ENCODE data around the gene TFF3. TPM values are rescaled to one million over a fixed set of nuclear protein-coding genes. Genes with fewer than 3 reads are reported as not detected.

Gene TFF3
- total and polyA plus RNA-seq, 2 donors: 5.1 to 13.6 TPM

GRCh38 chr21:42282715-42283114, 32.5 kb downstream of the TFF3 start:
- Histone ChIP-seq H3K36me3 (ENCODE audit: control insufficient read depth in 2 of 2, insufficient read depth in 2 of 2, low read length in 1 of 2) (peaks cover 53 to 93% of the 10 kb centered on the region in 2 donors), H3K9me3 (ENCODE audit: control insufficient read depth in 2 of 2, insufficient read depth in 1 of 2, low read length in 1 of 2) (no peaks in the 10 kb centered on the region), H3K27me3 (ENCODE audit: control insufficient read depth in 2 of 2, insufficient read depth in 1 of 2, low read length in 1 of 2) (no peaks in the 10 kb centered on the region), H3K27ac (ENCODE audit: low read depth in 1 of 2, low read length in 1 of 2) (no peak overlapping the region), H3K4me1 (ENCODE audit: control insufficient read depth in 2 of 2, insufficient read depth in 2 of 2, low read length in 2 of 2) (no peaks in the 10 kb centered on the region), H3K4me3 (ENCODE audit: low read length in 2 of 2) (no peak overlapping the region)
- 93% methylated on average over 12 of the region's 12 CpGs for WGBS
- no peak for DNase-seq (ENCODE audit: low read depth in 6 of 9, low spot score in 9 of 9)

GRCh38 chr21:42282021-42282420, 33.2 kb downstream of the TFF3 start:
- no peaks in the 10 kb centered on the region for H3K27me3 ChIP-seq (ENCODE audit: control insufficient read depth in 2 of 2, insufficient read depth in 1 of 2, low read length in 1 of 2)
- no peak overlapping the region for H3K4me3 ChIP-seq (ENCODE audit: low read length in 2 of 2)
- no peaks in the 10 kb centered on the region for H3K9me3 ChIP-seq (ENCODE audit: control insufficient read depth in 2 of 2, insufficient read depth in 1 of 2, low read length in 1 of 2)
- H3K27ac ChIP-seq (ENCODE audit: low read depth in 1 of 2, low read length in 1 of 2): no peak overlapping the region
- no peak for DNase-seq (ENCODE audit: low read depth in 6 of 9, low spot score in 9 of 9)
- 99% methylated on average over 18 of the region's 18 CpGs for WGBS
- H3K36me3 ChIP-seq (ENCODE audit: control insufficient read depth in 2 of 2, insufficient read depth in 2 of 2, low read length in 1 of 2): peaks cover 53 to 90% of the 10 kb centered on the region in 2 donors
- no peaks in the 10 kb centered on the region for H3K4me1 ChIP-seq (ENCODE audit: control insufficient read depth in 2 of 2, insufficient read depth in 2 of 2, low read length in 2 of 2)

DNA sequence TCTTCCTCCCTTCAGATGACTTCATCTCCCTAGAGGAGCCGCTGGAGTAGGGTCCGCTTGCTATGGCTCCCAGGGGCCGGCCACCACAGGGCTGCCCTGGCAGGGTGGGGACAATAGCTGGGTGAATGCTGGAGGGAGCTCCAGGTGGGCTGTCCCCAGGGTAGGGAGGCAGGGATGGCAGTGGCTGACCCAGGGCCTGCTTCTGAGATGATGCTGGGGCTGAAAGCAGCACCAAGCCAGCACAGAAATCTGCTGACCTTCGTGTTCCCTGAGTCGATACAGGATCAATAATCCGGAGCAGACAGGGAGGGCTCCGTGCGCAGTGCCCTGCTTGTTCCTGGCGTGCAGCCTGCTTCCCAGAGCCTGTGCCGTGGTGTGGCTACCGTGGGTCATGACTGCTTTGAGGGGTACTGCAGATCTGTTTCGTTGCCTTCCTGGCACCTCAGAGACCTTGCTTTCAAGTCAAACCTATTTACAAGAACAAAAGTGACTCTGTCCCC, 34.0 kb downstream of the TFF3 start:
- WGBS: 94% methylated on average over 12 of the region's 12 CpGs
- no peak overlapping the region for H3K4me3 ChIP-seq (ENCODE audit: low read length in 2 of 2)
- H3K36me3 ChIP-seq (ENCODE audit: control insufficient read depth in 2 of 2, insufficient read depth in 2 of 2, low read length in 1 of 2): peaks cover 58 to 90% of the 10 kb centered on the region in 2 donors
- no peak overlapping the region for H3K27ac ChIP-seq (ENCODE audit: low read depth in 1 of 2, low read length in 1 of 2)
- H3K9me3 ChIP-seq (ENCODE audit: control insufficient read depth in 2 of 2, insufficient read depth in 1 of 2, low read length in 1 of 2): no peaks in the 10 kb centered on the region
- H3K4me1 ChIP-seq (ENCODE audit: control insufficient read depth in 2 of 2, insufficient read depth in 2 of 2, low read length in 2 of 2): no peaks in the 10 kb centered on the region
- no peak for DNase-seq (ENCODE audit: low read depth in 6 of 9, low spot score in 9 of 9)
- H3K27me3 ChIP-seq (ENCODE audit: control insufficient read depth in 2 of 2, insufficient read depth in 1 of 2, low read length in 1 of 2): no peaks in the 10 kb centered on the region

DNA sequence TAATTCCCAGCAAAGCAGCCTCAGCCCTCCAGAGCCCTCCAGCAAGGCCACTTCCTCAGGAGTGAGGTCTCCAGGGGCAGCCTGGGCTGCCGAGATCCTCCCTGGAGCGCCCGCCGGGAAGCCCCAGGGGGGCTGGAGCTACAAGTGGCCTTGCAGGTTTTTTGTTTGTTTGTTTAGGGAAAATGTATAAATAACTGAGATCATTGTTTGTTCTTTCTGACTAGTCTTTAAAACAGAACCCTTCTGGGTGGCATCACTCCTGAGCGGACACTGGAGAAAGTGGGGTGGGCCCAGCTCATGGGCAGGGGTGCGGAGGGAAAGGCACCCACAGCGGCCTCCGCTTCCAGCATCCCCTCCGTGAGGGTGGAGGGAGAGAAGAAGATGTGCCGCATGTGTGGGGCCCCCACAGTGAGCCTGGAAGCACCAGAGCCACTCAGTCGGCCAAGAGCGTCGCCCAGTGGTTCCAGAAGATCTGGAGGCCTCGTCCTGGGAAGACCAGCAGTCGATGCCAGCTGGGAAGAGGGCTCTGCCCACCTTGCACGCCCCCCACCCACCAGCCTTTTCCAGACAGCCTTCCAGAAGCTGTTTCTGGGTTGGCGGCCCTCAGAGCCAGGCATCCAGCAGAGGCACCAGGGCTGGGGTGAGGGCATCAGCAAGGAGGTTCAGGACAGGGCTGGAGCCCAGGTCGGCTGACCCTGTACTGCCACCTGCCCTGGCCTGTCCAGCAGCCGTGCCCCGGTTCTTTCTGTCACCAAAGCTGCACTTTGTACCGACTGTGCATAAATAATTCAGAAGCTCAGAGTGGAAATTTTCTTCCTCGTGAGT, 34.6 kb downstream of the TFF3 start:
- H3K27ac ChIP-seq (ENCODE audit: low read depth in 1 of 2, low read length in 1 of 2): no peak overlapping the region
- WGBS: 94% methylated on average over 22 of the region's 22 CpGs
- H3K36me3 ChIP-seq (ENCODE audit: control insufficient read depth in 2 of 2, insufficient read depth in 2 of 2, low read length in 1 of 2): peaks cover 54 to 90% of the 10 kb centered on the region in 2 donors

DNA sequence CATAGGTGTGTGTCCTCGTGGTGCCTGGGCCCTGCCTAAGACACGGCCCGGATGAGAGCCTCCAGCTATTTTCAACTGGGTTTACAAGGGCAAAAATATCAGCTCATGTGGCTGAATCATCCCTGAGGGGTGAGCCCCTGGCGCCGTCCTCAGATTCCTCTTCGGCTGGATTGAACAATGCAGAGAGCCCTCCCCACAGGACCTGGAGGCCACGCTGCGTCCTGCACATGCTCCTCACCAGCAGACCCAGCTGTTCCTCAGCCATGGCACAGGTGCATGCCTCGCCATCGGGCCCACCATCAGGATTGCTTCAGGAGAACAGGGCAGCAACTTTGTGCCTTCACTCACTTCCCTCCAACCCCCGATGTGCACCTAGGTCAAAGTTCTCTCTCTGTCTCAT, 35.3 kb downstream of the TFF3 start:
- H3K9me3 ChIP-seq (ENCODE audit: control insufficient read depth in 2 of 2, insufficient read depth in 1 of 2, low read length in 1 of 2): no peaks in the 10 kb centered on the region
- 93% methylated on average over 11 of the region's 11 CpGs for WGBS
- H3K27me3 ChIP-seq (ENCODE audit: control insufficient read depth in 2 of 2, insufficient read depth in 1 of 2, low read length in 1 of 2): no peaks in the 10 kb centered on the region
- no peaks in the 10 kb centered on the region for H3K4me1 ChIP-seq (ENCODE audit: control insufficient read depth in 2 of 2, insufficient read depth in 2 of 2, low read length in 2 of 2)
- H3K36me3 ChIP-seq (ENCODE audit: control insufficient read depth in 2 of 2, insufficient read depth in 2 of 2, low read length in 1 of 2): peaks cover 59 to 91% of the 10 kb centered on the region in 2 donors
- H3K4me3 ChIP-seq (ENCODE audit: low read length in 2 of 2): no peak overlapping the region
- DNase-seq (ENCODE audit: low read depth in 6 of 9, low spot score in 9 of 9): no peak
- no peak overlapping the region for H3K27ac ChIP-seq (ENCODE audit: low read depth in 1 of 2, low read length in 1 of 2)

More for the DNA sequence above, 34.6 kb downstream of the TFF3 start:
- Histone ChIP-seq H3K9me3 (ENCODE audit: control insufficient read depth in 2 of 2, insufficient read depth in 1 of 2, low read length in 1 of 2) (no peaks in the 10 kb centered on the region), H3K4me1 (ENCODE audit: control insufficient read depth in 2 of 2, insufficient read depth in 2 of 2, low read length in 2 of 2) (no peaks in the 10 kb centered on the region), H3K27me3 (ENCODE audit: control insufficient read depth in 2 of 2, insufficient read depth in 1 of 2, low read length in 1 of 2) (no peaks in the 10 kb centered on the region), H3K4me3 (ENCODE audit: low read length in 2 of 2) (no peak overlapping the region)
- no peak for DNase-seq (ENCODE audit: low read depth in 6 of 9, low spot score in 9 of 9)

GRCh38 chr21:42279341-42279871, 35.8 kb downstream of the TFF3 start:
- Histone ChIP-seq H3K27me3 (ENCODE audit: control insufficient read depth in 2 of 2, insufficient read depth in 1 of 2, low read length in 1 of 2) (no peaks in the 10 kb centered on the region), H3K9me3 (ENCODE audit: control insufficient read depth in 2 of 2, insufficient read depth in 1 of 2, low read length in 1 of 2) (no peaks in the 10 kb centered on the region), H3K4me3 (ENCODE audit: low read length in 2 of 2) (no peak overlapping the region), H3K36me3 (ENCODE audit: control insufficient read depth in 2 of 2, insufficient read depth in 2 of 2, low read length in 1 of 2) (peaks cover 57 to 90% of the 10 kb centered on the region in 2 donors), H3K4me1 (ENCODE audit: control insufficient read depth in 2 of 2, insufficient read depth in 2 of 2, low read length in 2 of 2) (no peaks in the 10 kb centered on the region), H3K27ac (ENCODE audit: low read depth in 1 of 2, low read length in 1 of 2) (no peak overlapping the region)
- no peak for DNase-seq (ENCODE audit: low read depth in 6 of 9, low spot score in 9 of 9)
- 94% methylated on average over 20 of the region's 20 CpGs for WGBS

DNA sequence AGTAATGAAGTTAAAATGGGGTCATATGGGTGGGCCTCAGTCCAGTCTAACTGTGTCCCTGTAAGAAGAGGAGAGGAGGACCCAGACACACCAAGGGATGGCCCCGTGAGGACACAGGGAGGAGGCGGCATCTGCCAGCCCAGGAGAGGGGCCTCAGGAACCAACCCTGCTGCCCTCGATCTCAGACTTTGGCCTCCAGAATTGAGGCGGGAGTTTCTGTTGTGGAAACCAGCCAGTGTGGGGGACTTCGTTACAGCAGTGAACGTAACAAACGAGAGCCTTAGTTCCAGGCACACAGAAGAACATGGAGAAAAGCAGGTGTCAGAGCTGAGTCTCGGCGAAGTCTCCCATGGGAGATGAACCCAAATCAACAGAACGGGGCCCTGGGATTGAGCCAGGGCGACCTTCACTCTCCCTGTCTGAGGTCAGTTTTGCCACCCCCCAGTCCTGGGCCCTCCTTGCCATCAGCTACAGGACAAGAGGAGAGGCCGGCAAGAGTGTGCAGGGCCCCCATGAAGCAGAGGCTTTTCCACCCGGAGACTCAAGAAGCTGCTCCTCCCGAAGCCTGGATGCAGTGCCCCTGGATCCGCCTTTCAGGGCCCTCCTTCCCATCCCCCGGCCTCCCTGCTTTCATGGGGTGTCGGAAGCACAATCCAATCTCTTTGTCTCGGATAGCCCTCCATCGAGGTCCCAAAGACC, 36.6 kb downstream of the TFF3 start:
- WGBS: 97% methylated on average over 19 of the region's 19 CpGs

DNA sequence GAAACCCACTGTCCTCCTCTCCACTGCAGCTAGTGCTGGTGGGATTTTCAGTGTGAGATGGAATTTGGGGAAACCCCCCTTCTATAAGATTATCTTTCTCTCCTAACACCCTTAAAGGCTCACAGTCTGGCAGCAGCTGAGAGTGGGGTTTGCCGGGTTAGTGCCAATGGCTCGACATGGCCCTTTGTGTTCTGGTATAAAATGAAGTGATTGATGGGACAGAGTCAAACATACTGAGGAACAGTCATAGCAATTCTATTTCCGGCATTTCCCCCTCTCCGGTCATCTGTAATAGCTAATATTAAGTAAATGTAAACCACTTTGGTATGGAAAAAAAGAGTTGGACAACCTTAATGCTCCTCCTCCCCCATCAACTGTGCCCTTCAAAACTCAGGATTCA, 37.6 kb downstream of the TFF3 start:
- no peak for DNase-seq (ENCODE audit: low read depth in 6 of 9, low spot score in 9 of 9)
- H3K36me3 ChIP-seq (ENCODE audit: control insufficient read depth in 2 of 2, insufficient read depth in 2 of 2, low read length in 1 of 2): peaks cover 63 to 93% of the 10 kb centered on the region in 2 donors
- H3K27ac ChIP-seq (ENCODE audit: low read depth in 1 of 2, low read length in 1 of 2): no peak overlapping the region
- no peaks in the 10 kb centered on the region for H3K4me1 ChIP-seq (ENCODE audit: control insufficient read depth in 2 of 2, insufficient read depth in 2 of 2, low read length in 2 of 2)
- H3K4me3 ChIP-seq (ENCODE audit: low read length in 2 of 2): no peak overlapping the region
- no peaks in the 10 kb centered on the region for H3K9me3 ChIP-seq (ENCODE audit: control insufficient read depth in 2 of 2, insufficient read depth in 1 of 2, low read length in 1 of 2)
- WGBS: 99% methylated on average over 4 of the region's 4 CpGs
- H3K27me3 ChIP-seq (ENCODE audit: control insufficient read depth in 2 of 2, insufficient read depth in 1 of 2, low read length in 1 of 2): no peaks in the 10 kb centered on the region

More for the DNA sequence above, 36.6 kb downstream of the TFF3 start:
- Histone ChIP-seq H3K4me3 (ENCODE audit: low read length in 2 of 2) (no peak overlapping the region), H3K27me3 (ENCODE audit: control insufficient read depth in 2 of 2, insufficient read depth in 1 of 2, low read length in 1 of 2) (no peaks in the 10 kb centered on the region), H3K9me3 (ENCODE audit: control insufficient read depth in 2 of 2, insufficient read depth in 1 of 2, low read length in 1 of 2) (no peaks in the 10 kb centered on the region), H3K36me3 (ENCODE audit: control insufficient read depth in 2 of 2, insufficient read depth in 2 of 2, low read length in 1 of 2) (peaks cover 62 to 92% of the 10 kb centered on the region in 2 donors), H3K4me1 (ENCODE audit: control insufficient read depth in 2 of 2, insufficient read depth in 2 of 2, low read length in 2 of 2) (no peaks in the 10 kb centered on the region), H3K27ac (ENCODE audit: low read depth in 1 of 2, low read length in 1 of 2) (no peak overlapping the region)
- DNase-seq (ENCODE audit: low read depth in 6 of 9, low spot score in 9 of 9): no peak

All from thymus (tissue), 11 donors.